Epithelial cell of esophagus (primary cell): ENCODE data around the gene KRTAP12-3.
"Not testable (repeated sequence)": the region's sequence is repeated elsewhere in the genome, so short reads cannot be mapped to it uniquely, and the experiment has no call there.

Experiments
- DNase-seq: peaks from one replicate; pipeline ENCODE4 v3.0.0; 2010; ENCODE audit warnings: low read depth
- H3K4me3 ChIP-seq: 2 replicates; pipeline ENCODE4 v1.5.1; 2011; ENCODE audit warnings: mild to moderate bottlenecking, low read length, control low read depth
- CTCF ChIP-seq: IDR thresholded peaks from 2 replicates; pipeline ENCODE4 v1.5.1; 2011; ENCODE audit warnings: low read depth, mild to moderate bottlenecking, low read length, control low read depth, inconsistent platforms; ENCODE audit not compliant: insufficient read depth; ENCODE audit errors: missing control alignments

The KRTAP12-3 gene

GRCh38 chr21:44657635-44658540 is at the start of gene KRTAP12-3:
TSS of gene KRTAP12-3 (plus strand) at chr21:44657932. CDS start at chr21:44657980, 48 bp downstream.
- no peak for TF ChIP-seq CTCF
- H3K4me3 ChIP-seq, result no peak within 1 kb of the TSS
- DNase-seq, result no peak

GRCh38 chr21:44609193-44609592 is 48.5 kb upstream of the KRTAP12-3 start:
- no peak overlapping the region for H3K4me3 ChIP-seq
- no peak for DNase-seq
- TF ChIP-seq CTCF, result no peak

- DNase-seq, H3K4me3 ChIP-seq: not testable (repeated sequence)
Measured at GRCh38 chr21:44610157-44610843, 47.4 kb upstream of the KRTAP12-3 start.

GRCh38 chr21:44611551-44611950 is 46.2 kb upstream of the KRTAP12-3 start:
- no peak for TF ChIP-seq CTCF
- no peak for DNase-seq
- H3K4me3 ChIP-seq, result no peak overlapping the region

- DNase-seq, result no peak
- TF ChIP-seq CTCF, result no peak
- H3K4me3 ChIP-seq, result no peak within 1 kb of the TSS
Measured at GRCh38 chr21:44612029-44612486, 45.7 kb upstream of the KRTAP12-3 start, which contains the start of gene KRTAP10-8. TSS of gene KRTAP10-8 (plus strand) at chr21:44612079. CDS start at chr21:44612101, 22 bp downstream.

GRCh38 chr21:44612669-44613229 is 45.0 kb upstream of the KRTAP12-3 start:
- DNase-seq, result no peak
- TF ChIP-seq CTCF, result no peak
- no peak overlapping the region for H3K4me3 ChIP-seq

GRCh38 chr21:44613386-44614155 is 44.2 kb upstream of the KRTAP12-3 start:
- no peak for TF ChIP-seq CTCF
- no peak overlapping the region for H3K4me3 ChIP-seq
- DNase-seq, result no peak
